ENCODE data around the gene MBD3.
"Not testable (repeated sequence)": the region's sequence is repeated elsewhere in the genome, so short reads cannot be mapped to it uniquely, and the experiment has no call there.

Gene MBD3

GRCh38 chr19:1551068-1552040 is 41.3 kb downstream of the MBD3 start:
- no peak overlapping the region for H3K4me3 ChIP-seq (ENCODE audit: low read depth, low read length)
- DNase-seq: no peak
- in situ Hi-C loops (cut with HindIII; ENCODE audit: low pct_ligation_motif_present, low sequenced_read_pairs): no loop called here
- no peak for TF ChIP-seq CTCF (IDR thresholded peaks at IDR 0.05; ENCODE audit: low read depth, low read length, missing control alignments)
- peaks cover 4% of the 10 kb centered on the region for H3K36me3 ChIP-seq (replicated peaks)
- H3K27ac ChIP-seq: no peak overlapping the region
- H3K27me3 ChIP-seq (replicated peaks): no peaks in the 10 kb centered on the region

- Histone ChIP-seq H3K27ac (no peak overlapping the region), H3K36me3 (replicated peaks) (no peaks in the 10 kb centered on the region), H3K4me3 (ENCODE audit: low read depth, low read length) (no peak overlapping the region), H3K27me3 (replicated peaks) (no peaks in the 10 kb centered on the region)
- no peak for TF ChIP-seq CTCF (IDR thresholded peaks at IDR 0.05; ENCODE audit: low read depth, low read length, missing control alignments)
- no peak for DNase-seq
- in situ Hi-C loops (cut with HindIII; ENCODE audit: low pct_ligation_motif_present, low sequenced_read_pairs): no loop called here
These were observed 43.2 kb downstream of the MBD3 start for GRCh38 chr19:1549332-1549945.

GRCh38 chr19:1540365-1540925 is 52.2 kb downstream of the MBD3 start:
- Histone ChIP-seq H3K27me3 (replicated peaks) (no peaks in the 10 kb centered on the region), H3K36me3 (replicated peaks) (no peaks in the 10 kb centered on the region), H3K27ac (no peak overlapping the region), H3K4me3 (ENCODE audit: low read depth, low read length) (no peak overlapping the region)
- no peak for TF ChIP-seq CTCF (IDR thresholded peaks at IDR 0.05; ENCODE audit: low read depth, low read length, missing control alignments)
- DNase-seq: no peak
- in situ Hi-C loops (cut with HindIII; ENCODE audit: low pct_ligation_motif_present, low sequenced_read_pairs): no loop called here

GRCh38 chr19:1539749-1540148 is 52.9 kb downstream of the MBD3 start:
- H3K27me3 ChIP-seq (replicated peaks); H3K27ac ChIP-seq; H3K36me3 ChIP-seq (replicated peaks); DNase-seq; H3K4me3 ChIP-seq (ENCODE audit: low read depth, low read length); in situ Hi-C loops (cut with HindIII; ENCODE audit: low pct_ligation_motif_present, low sequenced_read_pairs): not testable (repeated sequence)

- Histone ChIP-seq H3K36me3 (replicated peaks) (no peaks in the 10 kb centered on the region), H3K4me3 (ENCODE audit: low read depth, low read length) (no peak overlapping the region), H3K27me3 (replicated peaks) (no peaks in the 10 kb centered on the region), H3K27ac (no peak overlapping the region)
- DNase-seq: no peak
- TF ChIP-seq CTCF (IDR thresholded peaks at IDR 0.05; ENCODE audit: low read depth, low read length, missing control alignments): no peak
- in situ Hi-C loops (cut with HindIII; ENCODE audit: low pct_ligation_motif_present, low sequenced_read_pairs): no loop called here
These were observed 53.7 kb downstream of the MBD3 start for GRCh38 chr19:1538978-1539377.

GRCh38 chr19:1535699-1536098 is 57.0 kb downstream of the MBD3 start:
- H3K27me3 ChIP-seq (replicated peaks); H3K4me3 ChIP-seq (ENCODE audit: low read depth, low read length); DNase-seq; H3K27ac ChIP-seq; in situ Hi-C loops (cut with HindIII; ENCODE audit: low pct_ligation_motif_present, low sequenced_read_pairs); H3K36me3 ChIP-seq (replicated peaks): not testable (repeated sequence)

Data from brain microvascular endothelial cell (primary cell).